T-helper 9 cell (primary cell): Measurements from ENCODE around the gene HOMER1.
"Not testable (repeated sequence)": the region's sequence is repeated elsewhere in the genome, so short reads cannot be mapped to it uniquely, and the experiment has no call there.

ENCODE experiments used
- DNase-seq: peaks from one replicate; pipeline ENCODE4 v3.0.0-alpha.2; 2020

Gene HOMER1

DNA sequence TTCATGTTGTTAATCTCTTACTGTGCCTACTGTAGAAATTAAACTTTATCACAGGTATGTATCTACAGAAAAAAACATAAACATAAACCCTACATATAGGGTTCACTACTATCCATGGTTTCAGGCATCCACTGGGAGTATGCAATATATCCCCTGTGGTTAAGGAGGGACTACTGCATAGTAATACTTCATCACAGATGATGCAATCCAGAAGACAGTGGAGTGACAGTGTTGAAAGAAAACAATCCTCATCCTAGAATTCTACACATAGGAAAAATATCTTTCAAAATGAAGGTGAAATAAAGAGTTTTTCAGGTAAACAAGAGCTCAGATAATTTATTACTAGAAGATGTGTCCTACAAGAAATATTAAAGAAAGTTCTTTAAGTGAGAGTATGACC lies 105.9 kb downstream of the HOMER1 start:
- DNase-seq = no peak

DNA sequence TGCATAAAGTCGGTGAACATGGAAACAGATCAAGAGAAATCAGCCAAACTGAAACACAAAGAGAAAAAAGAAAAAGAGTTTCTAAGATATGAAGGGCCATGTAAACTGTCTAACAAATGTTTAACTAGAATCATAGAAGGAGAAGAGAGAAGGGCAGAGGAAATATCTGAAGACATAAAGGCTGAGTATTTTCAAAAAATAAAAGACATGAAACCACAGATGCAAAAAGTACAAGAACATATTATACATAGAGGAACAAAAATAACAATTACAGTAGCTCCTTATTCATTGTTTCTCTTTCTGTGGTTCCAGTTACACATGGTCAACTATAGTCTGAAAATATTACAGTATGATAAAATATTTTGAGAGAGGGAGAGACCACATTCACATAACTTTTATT lies 106.3 kb downstream of the HOMER1 start:
- no peak for DNase-seq

DNA sequence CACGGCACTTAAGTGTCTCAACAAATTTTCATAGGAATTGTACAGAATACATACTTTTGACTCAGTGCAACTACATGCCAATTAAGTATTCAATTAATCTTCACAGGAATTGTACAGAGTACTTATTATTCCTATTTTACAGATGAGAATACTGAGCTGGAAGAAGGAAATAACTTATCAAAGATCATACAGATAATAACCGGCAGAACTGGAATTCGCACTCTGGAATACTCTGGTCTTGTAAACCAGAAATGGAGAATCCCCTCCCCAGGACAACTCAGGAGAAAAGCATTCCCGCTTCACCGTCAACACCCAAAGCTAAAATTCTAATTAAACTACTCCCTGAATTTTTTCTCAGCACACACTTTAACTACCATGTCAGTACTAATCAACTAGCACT lies 112.7 kb downstream of the HOMER1 start:
- no peak for DNase-seq

DNA sequence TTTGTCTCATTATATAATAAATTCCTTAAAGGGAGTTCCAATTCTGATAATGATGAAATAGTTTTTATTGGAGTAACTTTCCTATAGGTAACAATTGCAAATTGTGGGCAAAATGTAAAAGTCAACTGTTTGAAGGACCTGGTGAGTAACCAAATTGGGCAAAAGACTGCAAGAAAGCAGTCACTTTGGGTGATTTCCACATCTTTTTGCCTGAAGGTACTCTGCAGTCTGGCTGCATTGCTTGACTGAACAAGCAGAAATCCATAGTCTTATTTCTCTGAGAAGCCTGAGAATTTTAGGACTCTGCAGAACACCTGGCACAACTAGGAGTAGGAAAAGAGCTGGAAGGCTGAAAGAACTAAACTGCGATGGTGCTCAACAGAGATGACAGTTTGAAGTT lies 114.9 kb downstream of the HOMER1 start:
- DNase-seq = no peak

DNA sequence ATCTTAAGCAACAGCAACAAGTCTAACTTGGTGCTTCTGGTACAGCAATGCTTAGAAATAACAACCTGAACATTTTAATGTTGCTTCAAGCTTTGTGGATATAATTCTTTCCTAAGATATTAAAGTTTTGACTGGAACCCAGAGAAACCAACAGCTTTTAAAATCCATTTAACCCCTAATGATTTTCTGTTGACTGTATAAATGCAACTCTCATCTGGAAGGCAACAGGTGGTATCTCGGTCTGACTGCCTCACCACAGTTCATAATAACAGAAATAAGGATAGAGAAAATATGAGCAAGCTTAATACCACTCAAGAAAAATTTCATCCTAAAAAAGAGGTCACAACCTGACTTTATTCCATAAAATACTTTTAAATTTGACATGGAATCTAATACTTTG lies 116.9 kb downstream of the HOMER1 start:
- no peak for DNase-seq

DNA sequence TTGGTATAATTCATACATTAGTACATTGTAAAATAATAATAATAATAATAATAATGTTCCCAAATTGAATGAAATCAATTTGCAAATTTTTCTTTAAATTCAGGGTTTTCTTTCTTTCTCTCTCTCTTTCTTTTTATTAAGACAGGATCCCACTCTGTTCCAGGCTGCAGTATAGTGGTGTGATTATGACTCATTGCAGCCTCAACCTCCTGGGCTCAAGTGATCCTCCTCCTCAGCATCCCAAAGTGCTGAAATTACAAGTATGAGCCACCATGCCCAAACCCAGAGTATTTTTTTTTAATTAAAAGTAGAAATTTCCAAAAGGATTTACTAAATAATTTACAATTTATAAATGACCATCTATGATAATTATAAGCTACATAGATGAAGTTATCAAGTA lies 117.7 kb downstream of the HOMER1 start:
- DNase-seq = no peak

DNA sequence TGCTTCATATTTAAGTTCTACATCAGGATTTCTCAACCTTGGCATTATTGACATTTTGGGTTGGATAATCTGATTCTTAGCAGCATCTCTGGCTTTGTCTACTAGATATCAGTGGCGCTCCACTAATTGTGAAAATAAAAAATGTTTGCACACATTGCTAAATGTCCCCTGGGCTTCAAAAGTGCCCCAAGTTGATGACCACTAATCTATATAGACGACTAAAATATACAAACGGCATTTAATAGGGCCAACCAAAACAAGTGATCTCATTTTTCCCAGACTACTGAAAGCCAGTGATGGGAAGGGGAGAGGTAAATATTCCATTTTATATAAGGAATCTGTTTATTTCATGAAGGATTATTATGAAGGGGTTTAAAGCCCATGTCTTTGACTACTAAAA lies 118.6 kb downstream of the HOMER1 start:
- no peak for DNase-seq

DNA sequence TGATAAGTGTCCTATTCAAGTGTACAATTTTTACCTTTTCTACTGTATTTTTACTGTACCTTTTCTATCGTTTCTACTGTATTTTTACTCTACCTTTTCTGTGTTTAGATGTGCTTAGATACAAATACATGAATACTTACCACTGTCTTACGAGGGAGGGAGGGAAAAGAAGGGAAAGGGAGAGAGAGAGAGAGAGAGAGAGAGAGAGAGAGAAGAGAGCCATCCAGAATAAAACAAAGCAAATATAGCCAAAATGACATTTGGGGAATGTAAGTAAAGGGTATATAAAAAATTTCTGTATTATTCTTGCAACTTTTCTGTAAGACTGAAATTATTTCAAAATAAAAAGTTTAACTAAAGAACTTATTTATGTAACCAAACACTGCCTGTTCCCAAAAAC lies 121.2 kb downstream of the HOMER1 start:
- DNase-seq = no peak

DNA sequence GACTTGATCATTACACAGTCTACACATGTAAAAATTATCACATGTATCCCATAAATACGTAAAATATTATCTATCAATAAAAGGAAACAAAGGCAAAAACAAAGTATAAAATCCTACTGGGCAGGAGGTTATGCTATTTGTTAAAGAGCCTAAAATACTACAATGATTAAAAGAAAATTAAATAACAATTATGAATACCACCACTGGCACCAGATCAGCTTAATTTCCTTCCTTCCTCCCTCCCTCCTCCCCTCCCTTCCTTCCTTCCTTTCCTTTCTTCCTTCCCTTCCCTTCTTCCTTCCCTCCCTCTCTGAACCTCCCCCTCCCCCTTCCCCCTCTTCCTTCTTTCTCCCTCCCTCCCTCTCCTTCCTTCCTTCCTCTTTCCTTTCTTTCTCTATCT lies 127.3 kb downstream of the HOMER1 start:
- no peak for DNase-seq

DNA sequence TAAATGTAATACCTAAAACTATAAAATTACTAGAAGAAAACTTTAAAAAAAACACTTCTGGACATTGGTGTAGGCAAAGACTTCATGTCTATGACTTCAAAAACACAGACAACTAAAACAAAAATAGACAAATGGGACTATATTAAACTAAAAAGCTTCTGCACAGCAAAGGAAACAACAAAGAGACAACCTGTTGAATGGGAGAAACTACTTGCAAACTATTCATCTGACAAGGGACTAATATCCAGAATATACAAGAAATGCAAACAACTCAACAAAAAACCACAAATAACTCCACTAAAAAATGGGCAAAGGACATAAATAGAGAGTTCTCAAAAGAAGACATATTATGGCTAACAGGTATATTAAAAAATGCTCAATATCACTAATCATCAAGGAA lies 128.8 kb downstream of the HOMER1 start:
- DNase-seq = not testable (repeated sequence)

DNA sequence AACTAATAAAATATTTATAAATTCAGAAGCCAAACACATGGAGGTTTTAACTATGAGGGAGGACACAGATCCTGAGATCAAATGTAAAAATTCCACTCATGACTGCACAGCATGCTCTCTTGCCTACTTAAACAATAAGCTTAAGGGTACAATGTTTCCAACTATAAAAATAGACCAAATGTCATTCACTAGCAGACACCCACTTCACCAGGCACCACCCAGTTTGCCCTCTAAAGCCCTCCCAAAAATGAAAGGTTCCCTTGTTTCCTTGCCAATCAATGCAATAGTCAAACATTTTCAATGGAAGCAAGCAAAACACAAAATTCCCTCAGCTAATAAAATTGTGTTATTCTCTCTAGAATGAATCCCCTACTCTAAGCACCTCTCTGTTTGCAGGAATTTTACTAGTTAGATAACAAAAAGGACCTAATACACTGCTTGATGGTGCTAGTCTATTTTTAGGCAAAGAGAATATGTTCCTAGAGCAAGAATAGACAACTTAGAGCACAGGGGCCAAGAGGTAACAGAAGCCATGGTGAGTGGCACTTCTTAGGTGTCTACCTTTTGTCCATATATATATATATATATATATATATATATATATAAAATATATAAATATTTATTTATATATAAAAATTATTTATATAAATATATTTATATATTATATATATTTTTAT lies 135.3 kb downstream of the HOMER1 start:
- DNase-seq = no peak

DNA sequence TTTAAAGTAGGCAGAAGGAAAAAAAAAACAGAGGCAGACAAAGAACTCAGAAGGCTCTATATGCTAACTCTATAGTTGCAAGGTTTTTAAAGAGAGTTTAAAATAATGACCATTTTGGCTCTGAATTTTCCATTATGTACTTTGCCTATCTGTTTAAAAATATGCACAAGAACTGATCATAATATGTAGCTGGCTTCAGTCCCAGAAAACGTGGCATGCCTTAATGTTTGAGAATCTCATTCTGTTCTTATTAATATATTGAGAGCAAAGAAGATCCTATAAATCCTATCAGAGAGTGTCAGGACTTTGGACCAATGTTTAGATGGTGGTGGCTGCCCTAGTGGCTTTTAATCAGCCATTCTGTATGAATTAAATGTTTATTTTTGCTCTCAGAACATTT lies 156.5 kb downstream of the HOMER1 start:
- DNase-seq = no peak

DNA sequence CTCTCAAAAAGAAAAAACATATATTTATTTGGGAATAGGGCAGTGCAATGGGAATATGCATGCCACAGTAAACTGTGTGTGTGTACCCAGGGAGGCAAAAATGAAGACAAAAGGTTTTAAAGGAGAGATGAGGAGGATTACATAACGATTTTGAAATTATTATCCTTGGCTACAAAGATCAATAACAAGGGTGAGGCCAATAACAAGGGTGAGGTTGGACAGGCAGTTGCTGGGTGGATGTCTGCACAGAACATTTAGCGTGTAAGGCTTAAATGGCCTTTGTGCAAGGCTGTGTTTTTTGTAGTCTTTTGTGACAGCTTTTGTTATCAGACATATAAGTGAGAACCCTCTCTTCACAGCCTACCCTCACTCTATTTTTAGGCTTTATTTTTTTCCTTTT lies 164.1 kb downstream of the HOMER1 start:
- DNase-seq = no peak

DNA sequence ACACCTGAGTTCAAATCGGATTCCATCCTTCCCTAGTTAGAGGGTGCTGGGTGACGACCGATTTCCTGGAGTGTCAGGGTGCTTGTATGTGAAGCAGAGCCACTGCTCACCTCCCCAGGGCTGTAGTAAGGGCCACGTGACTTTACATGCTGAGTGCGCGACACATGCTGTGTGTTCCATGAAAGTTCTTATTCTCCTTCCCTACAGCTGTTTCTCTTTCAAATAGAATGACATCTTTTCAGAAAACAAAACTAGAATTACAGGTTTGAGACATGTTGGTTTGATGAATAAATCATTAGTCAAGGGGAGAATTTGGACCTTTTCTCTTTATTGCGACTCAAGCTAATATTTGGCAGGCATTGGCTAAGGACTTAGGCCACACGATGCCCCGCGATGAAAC lies 164.9 kb downstream of the HOMER1 start:
- no peak for DNase-seq

DNA sequence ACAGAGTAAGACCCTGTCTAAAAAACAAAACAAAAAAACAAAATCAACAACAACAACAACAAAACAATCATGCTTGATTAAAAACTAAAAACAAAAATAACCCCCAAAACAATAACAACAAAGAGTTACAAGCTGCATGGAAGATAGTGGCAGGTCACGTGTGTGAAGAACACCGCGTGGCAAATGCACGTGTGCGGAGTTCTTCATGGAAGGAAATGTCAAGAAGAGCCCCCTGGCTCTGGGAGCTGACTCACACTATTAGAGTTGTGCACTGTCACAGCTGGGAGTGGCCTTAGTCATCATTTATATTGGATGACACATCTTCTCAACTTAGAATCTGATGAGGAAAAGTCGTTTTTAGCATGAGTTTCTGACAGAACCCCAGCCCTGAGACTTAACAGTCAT lies 167.5 kb downstream of the HOMER1 start:
- DNase-seq = no peak

DNA sequence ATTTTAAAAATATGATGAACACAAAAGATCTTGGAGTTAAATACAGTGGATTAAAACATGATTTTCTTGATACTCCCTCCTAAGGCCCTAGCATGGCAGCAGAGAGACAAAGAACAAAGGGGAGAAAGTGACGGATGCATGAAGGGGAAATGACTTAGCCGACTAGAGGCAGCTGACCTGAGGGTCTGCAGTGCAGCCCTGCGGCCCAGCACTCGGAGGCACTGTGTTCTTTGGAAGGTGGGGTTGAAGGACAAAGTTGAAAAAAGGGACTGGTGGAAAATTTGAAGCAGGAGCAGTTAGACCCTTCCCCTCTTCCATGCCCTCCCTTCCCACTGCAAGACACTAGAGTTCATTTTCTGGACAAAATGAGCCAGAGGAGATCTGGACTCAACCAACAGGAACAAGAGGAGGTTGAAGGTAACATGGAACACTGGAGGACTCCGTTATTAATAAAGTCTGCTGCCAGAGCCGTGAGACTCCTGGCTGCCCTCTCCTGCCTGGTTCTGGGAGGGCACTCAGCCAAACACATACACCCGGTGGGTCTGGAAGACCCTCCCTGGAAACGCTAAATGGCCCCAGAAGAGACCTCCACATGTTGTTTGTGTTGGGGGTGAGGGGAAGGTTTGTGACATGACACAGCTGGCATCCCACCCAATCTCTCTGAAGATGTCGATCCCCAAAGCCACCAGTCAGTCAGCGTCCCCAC lies 179.9 kb downstream of the HOMER1 start:
- no peak for DNase-seq

DNA sequence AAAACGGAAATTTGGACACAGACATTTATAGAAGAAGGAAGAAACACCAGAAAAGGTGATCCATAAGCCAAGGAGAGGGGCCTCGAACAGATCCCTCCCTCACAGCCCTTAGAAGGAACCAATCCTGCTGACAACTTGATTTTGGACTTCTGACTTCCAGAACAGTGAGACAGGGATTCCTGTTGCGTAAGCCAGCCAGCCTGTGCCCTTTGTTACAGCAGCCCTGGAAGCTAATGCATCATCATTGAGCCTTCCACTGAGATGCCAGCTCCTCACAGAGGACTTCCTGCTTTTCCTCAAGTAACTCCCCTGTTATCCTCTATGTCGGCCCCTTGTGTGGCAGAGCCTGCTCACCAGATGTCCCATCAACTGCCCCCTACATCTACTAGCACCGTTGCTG lies 183.9 kb downstream of the HOMER1 start:
- no peak for DNase-seq

DNA sequence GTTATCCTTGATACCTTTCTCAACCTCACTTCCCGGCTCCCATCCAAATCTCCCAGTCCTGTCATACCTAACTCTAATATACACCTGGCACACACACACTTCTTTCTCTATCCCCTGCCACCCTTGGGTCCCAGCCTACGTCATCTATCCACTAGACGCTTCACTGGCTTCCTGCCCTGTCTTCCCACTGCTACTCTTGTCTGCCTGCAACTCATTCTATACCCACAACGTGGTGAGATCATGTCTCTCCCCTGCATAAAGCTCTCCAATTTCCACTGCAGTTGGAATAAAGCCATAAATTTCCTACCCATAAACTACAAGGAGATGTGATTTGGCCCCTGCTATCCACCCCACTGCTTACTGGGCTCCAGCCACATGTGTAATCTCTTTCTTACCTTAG lies 184.5 kb downstream of the HOMER1 start:
- no peak for DNase-seq
